NCI-H146 (cell line): Measurements from ENCODE around the gene MLLT3.

Experiments used
- DNase-seq: peaks from one replicate; lab custom pipeline; 2025; lab: John Stamatoyannopoulos, UW

The MLLT3 gene

GRCh38 chr9:20333991-20334390 lies 288.3 kb downstream of the MLLT3 start:
- no peak for DNase-seq

GRCh38 chr9:20331095-20331685 lies 291.1 kb downstream of the MLLT3 start:
- DNase-seq, result no peak

- DNase-seq, result no peak
Measured at GRCh38 chr9:20330688-20331087, 291.6 kb downstream of the MLLT3 start.

DNA sequence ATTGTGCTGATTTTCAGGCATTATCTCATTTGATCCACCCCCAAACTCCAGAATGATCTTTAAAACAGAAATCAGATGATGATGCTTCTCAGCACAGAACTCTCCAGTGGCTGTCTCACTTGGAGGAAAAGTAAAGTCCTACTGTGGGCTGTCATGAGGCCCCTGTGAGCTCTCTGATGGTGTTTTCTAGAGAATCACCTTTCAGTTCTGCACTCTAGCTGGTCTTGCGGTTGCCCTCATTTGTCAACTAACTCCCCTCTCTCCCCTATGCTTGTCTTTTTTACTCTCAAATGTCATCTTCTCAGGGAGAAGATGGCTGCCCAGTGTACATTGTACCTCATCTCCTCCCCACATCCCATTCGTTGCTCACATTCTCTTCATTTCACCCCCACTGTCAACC lies 295.8 kb downstream of the MLLT3 start:
- DNase-seq, result no peak

DNA sequence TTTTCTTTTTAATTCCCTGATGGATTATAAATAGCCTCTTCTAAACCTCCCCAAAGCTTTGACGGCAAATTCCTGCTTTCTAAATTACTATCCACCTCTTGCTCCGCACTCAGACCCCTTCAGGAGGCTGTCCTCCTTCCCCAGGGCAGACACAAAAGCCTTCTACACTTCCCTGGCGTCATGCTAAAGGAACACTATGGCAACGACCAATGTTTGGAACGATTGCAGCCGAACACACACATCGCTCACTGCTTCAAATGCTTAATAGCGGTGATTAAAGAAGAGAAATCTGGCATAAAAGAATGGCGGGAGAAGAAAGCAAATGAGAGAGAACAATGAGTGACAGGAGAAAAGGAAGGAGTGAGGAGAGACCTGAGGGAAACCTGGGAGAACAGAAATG lies 297.3 kb downstream of the MLLT3 start:
- DNase-seq, result no peak

DNA sequence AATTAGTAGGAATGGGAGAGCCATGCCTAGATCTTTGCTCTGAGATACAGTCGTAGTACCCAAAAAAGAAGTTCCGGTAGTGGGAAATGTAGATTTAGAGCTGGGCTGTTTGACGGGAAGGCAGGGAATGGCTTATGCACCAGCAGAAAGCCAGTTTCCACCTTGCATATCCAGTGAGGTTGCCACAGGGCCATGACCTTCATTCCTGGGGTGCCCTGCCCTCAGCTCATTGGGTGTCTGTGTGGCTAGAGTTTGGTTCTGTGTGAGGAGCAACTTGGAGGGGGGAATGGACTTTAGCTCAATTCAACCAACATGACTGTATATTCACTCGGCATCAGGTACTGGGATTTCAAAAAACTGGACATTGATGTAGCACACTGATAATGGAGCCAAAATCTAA lies 300.1 kb downstream of the MLLT3 start:
- DNase-seq, result no peak

DNA sequence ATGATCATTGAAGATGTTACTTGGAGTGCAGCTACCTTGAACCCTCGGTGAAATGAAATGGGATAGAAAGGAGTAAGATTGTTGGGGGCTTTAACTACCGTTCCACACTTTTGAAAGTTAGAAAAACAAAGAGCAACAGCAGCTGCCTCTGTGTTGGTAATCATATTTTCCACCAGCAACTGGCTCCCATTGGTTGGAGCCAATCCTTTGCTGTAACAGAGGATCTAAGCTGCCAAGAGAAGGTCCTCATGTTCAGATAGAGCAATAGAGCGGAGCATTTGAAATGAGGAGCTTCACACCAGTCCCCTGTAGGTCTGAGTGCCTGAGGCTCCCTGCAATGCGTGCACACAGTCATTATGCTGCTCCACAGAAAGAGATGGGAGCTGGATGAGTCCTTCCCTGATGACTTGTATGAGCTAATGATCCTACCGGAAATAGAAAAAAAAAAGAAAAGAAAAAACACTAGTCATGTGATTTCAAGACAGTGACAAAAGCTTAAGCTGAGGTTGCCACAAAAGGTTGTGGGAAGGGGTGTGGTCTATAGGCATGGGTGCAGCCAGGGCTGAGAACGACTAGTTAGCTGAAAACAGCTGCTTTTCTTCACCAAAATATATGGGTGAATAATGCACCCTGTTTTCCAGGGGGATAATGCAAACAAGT lies 300.7 kb downstream of the MLLT3 start:
- DNase-seq, result peak; percentile 86

DNA sequence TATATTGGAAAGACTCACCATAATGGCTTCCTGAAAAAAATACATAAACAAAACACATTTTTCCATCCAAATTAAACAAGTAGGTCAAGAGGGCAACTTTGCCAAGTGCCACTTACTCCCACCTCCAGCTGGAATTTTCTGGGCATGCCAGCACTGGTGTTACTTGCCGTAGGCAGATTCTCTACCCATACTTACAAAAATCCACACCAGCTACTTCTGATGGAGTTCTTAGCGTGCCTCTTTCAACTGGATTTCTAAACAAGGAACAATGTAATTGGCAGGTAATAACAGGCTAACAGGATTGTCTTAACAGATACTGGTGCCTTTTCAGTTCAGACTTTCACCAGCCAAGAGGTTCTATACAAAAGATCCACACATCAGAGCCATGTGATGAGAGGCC lies 301.4 kb downstream of the MLLT3 start:
- DNase-seq, result no peak

GRCh38 chr9:20319641-20320337 lies 302.5 kb downstream of the MLLT3 start:
- DNase-seq, result peak; percentile 31

DNA sequence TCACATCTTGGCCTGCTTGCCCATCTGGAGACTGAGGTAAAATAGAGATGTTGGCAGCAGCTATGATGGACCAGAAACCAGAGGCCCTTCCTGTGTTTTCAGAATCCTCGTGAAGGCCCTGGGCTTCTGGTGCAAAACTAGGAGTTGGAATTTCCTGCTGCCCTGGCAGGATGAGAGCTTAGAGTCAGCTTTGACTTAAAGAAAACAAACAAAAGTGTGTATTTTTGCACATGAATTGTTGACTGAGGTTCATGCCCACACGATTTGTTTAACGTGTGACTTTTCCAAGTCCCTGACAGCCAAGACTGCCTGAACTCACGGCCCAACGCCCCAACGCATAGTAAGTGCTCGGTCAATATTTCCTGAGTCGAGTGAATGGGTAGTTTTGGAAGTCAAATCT lies 303.1 kb downstream of the MLLT3 start:
- no peak for DNase-seq

- DNase-seq, result no peak
Measured at GRCh38 chr9:20317701-20318100, 304.6 kb downstream of the MLLT3 start.

DNA sequence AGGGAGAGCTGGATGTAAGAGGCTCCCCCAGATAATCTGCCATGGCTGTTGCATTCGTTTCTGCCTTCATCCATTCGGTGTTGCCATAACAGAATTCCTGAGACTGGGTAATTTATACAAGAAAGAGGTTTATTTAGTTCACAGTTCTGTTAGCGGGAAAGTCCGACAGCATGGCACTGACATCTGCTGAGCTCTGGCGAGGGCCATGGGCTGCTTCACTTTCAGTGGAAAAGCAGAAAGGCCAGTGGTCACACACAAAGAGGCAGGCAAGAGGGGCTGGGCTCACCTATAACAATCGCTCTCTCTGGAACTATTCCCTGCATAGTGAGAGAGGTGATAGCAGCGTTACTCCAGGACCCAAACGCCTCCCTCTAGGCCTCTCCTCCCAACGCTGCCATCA lies 305.9 kb downstream of the MLLT3 start:
- DNase-seq, result no peak

GRCh38 chr9:20315677-20316076 lies 306.6 kb downstream of the MLLT3 start:
- DNase-seq, result no peak

DNA sequence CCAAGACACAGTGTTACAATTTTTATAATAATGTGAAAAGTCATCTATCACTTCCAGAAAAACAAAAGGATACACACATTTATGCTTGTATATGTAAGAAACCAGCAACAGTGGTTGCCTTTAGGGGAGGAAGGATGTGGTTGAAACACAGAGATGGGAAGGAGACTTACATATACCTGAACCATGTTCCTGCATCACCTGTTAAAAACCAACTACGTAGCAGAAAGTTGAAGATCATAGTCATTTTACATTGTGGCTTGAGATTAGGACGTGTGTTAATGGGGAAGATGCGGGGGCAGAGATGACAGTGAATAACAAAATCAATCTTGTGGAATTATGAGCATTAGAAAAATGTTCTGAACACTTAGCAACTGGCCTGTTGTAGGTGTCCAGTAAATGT lies 307.3 kb downstream of the MLLT3 start:
- no peak for DNase-seq

DNA sequence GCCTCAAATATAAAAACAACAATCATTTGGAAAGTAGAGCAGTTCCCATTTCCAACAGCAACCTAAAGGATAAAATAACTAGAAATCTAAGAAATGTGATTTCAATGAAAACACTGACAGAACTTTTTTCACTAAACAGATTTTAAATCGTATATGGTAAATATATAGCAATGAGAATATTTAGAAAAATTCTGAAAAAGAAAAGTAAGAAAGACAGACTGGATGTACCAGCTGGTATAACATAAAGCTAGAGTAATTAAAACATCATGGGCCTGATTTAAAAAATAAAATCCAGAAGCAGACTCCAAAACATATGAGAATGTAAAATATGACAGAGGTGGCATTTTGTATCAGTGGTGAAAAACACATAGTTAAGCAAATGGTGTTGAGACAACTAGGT lies 308.9 kb downstream of the MLLT3 start:
- no peak for DNase-seq

- DNase-seq, result no peak
Measured at GRCh38 chr9:20312732-20313131, 309.6 kb downstream of the MLLT3 start.

- no peak for DNase-seq
Measured at GRCh38 chr9:20310024-20310423, 312.3 kb downstream of the MLLT3 start.

DNA sequence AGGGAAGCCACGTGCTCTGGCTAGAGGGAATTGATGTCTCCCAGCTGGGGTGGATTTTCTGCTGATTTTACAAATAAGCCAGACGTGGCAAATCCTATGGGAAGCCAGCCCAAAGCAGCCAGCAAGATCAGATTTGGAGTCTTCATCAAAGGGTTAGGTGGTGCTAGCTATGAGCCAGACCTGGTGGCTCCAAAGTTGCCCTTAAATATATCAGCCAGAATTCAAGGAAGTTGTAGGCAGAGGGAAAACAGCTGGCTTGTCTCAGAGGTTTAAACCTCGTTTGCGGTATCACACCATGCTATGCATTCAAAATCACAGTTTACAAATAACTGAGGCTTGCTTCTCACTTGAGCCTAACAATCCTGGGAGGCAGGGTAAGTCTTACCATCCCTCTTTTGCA lies 313.2 kb downstream of the MLLT3 start:
- no peak for DNase-seq

GRCh38 chr9:20307621-20308020 lies 314.7 kb downstream of the MLLT3 start:
- DNase-seq, result peak; percentile 91

DNA sequence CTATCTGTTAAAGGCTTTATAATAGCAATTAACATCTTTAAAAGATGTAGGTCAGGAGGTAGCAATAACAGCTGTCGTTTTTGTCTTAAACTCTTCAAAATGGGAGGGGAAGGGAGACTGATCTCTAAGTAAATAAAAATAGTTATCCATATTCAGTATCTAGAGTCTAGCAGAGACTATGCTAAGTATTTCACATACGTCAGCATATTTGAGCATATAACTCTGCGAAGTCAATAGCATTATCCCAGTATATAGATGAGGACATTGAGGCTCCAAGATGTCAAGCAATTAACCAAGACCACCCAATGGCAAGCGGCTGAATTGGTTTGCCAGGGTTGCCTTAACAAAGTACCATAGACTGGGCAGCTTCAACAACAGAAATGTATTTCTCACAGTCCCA lies 316.8 kb downstream of the MLLT3 start:
- no peak for DNase-seq

- no peak for DNase-seq
Measured at GRCh38 chr9:20303996-20304395, 318.3 kb downstream of the MLLT3 start.

DNA sequence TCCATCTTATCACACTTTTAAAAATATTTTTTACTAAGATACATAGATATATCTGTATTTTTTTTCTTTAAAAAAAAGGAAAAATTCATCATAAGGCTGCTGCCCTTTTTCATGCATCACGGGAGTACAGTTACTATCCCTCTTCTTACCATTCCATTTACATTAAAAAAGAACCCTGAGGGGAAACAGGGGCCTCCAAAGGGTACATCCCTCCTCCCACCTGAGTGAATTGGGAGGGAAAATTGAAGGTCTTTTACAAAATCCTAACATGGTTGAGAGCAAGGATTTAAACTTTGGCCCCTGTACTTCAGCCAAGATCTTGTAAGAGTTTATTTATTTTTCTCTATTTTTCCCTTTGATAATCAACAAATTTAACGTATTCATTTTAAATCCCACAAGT lies 319.2 kb downstream of the MLLT3 start:
- no peak for DNase-seq

DNA sequence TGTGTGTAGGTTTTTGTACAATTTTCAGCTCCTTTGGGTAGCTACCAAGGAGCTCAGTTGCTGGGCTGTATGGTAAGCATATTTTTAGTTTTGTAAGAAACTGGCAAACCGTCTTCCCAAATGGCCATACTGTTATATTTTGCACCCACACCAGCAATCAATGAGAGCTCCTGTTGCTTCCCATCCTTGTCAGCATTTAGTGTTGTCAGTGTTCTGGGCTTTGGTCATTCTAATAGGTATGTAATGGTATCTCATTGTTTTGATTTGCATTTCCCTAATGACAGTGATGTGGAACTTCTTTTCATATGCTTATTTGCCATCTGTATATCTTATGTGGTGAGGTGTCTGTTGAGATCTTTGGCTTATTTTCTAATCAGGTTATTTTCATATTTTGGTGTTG lies 320.1 kb downstream of the MLLT3 start:
- no peak for DNase-seq
